ENCODE measurements around the gene CCNQ. TPM values are rescaled to one million over a fixed set of nuclear protein-coding genes. Genes with fewer than 3 reads are reported as not detected.

Gene CCNQ
- total RNA-seq, 1 donor from 2014 or later = 52.7 TPM

DNA sequence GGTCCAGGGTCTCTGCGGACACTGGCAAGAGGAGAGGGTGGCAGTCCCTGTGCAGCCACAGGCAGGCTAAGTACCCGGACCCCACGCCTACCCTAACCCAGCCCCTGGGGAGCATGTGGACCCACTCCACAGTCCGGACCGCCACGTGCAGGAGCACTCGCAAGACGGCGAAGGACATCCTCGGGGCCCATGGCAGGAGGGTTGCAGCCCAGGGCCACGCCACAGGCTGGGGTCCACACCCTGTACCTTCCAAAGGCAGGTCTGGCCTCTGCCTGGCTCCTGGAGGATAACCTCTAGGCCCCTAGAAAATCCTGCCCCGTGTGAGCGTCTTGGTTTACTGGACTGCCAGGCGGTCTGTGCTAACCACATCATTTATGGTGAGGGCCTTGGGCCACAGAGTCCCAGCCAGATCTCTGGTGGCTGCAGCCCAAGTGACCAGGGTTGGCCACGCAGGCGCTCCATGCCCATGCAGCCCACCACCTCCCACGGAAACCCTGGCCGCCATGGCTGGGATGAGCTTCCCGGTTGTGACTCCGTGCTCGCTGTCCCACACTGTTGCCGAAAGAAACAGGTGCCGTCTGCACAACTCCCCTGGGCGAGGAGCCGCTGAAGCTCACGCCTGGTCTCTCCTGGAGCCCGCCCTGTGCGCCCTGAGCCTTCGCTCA, 10.0 kb downstream of the CCNQ start:
- Histone ChIP-seq H3K27me3 (no peaks in the 10 kb centered on the region), H3K27ac (no peak overlapping the region), H3K36me3 (peaks cover 17 to 32% of the 10 kb centered on the region in 2 donors), H3K4me1 (no peaks in the 10 kb centered on the region), H3K4me3 (no peak overlapping the region), H3K9me3 (no peaks in the 10 kb centered on the region)
- no peak for DNase-seq (ENCODE audit: low spot score in 2 of 2)
- TF ChIP-seq, protein P1, sequence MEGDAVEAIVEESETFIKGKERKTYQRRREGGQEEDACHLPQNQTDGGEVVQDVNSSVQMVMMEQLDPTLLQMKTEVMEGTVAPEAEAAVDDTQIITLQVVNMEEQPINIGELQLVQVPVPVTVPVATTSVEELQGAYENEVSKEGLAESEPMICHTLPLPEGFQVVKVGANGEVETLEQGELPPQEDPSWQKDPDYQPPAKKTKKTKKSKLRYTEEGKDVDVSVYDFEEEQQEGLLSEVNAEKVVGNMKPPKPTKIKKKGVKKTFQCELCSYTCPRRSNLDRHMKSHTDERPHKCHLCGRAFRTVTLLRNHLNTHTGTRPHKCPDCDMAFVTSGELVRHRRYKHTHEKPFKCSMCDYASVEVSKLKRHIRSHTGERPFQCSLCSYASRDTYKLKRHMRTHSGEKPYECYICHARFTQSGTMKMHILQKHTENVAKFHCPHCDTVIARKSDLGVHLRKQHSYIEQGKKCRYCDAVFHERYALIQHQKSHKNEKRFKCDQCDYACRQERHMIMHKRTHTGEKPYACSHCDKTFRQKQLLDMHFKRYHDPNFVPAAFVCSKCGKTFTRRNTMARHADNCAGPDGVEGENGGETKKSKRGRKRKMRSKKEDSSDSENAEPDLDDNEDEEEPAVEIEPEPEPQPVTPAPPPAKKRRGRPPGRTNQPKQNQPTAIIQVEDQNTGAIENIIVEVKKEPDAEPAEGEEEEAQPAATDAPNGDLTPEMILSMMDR (IDR thresholded peaks at IDR 0.05) = no peak
- intact Hi-C loops (cut with DNase I) = no loop called here

DNA sequence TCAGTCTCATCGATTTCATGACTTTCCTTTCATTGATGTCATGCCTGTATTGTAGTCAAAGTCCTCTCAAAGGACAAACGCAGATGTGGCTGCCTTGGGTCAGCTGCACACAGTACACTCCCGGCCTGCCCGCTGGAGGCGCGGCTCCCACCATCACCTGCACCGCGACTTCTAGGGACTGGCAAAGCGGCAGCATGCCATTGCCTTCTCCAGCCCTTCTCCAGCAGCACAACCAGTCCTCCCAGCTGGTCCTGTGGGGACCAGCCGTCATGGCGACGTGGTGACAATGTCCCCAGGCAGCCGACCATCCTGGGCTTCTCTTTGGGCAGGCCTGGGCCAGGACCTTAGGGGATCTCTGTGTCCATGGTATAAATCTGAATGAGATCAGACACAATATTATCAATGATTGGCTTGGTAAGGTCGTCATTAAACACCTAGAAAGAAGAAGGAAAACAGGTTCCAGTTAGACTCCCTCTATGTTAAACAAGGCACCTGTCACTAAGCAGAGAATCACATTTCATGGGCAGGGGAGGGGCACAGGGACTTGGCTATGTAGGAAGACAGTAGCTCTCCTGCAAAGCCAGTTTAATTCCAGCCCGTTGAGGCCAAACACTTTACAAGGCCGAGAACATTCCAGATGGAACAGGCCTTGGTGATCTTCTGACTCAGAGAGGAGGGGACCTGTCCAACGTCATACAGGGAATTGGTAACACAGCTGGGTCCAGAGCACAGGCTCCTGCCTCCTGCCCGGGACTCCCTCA, 10.7 kb downstream of the CCNQ start:
- H3K27ac ChIP-seq = no peak overlapping the region
- TF ChIP-seq, protein P1 (IDR thresholded peaks at IDR 0.05) = no peak
- no peaks in the 10 kb centered on the region for H3K9me3 ChIP-seq
- H3K36me3 ChIP-seq = peaks cover 17 to 27% of the 10 kb centered on the region in 2 donors
- H3K4me3 ChIP-seq = no peak overlapping the region
- intact Hi-C loops (cut with DNase I) = no loop called here
- no peaks in the 10 kb centered on the region for H3K4me1 ChIP-seq
- H3K27me3 ChIP-seq = no peaks in the 10 kb centered on the region
- no peak for DNase-seq (ENCODE audit: low spot score in 2 of 2)

DNA sequence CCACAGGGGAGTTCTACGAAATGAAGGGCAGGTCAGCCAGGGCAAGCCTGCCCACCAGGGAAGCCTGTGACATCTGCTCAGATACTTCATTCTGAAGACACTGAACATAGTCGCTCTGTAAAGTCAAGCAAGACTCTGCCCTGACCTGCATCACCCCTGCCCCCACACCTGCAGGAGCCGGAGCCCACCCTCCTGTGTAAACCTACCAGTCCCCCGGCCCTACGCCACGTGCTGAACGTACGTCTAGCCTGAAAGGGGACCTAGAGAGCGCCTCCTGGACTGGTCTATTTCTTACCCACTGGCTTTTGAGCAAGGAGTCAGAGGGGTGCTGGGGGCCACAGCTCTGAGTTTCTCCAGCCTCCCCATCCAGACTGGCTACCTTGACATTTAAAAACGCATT, 11.6 kb downstream of the CCNQ start:
- no peaks in the 10 kb centered on the region for H3K9me3 ChIP-seq
- no peak for DNase-seq (ENCODE audit: low spot score in 2 of 2)
- peaks cover 13 to 26% of the 10 kb centered on the region in 2 donors for H3K36me3 ChIP-seq
- TF ChIP-seq, protein P1 (IDR thresholded peaks at IDR 0.05) = no peak
- no peak overlapping the region for H3K4me3 ChIP-seq
- H3K4me1 ChIP-seq = no peaks in the 10 kb centered on the region
- intact Hi-C loops (cut with DNase I) = no loop called here
- no peaks in the 10 kb centered on the region for H3K27me3 ChIP-seq
- no peak overlapping the region for H3K27ac ChIP-seq

DNA sequence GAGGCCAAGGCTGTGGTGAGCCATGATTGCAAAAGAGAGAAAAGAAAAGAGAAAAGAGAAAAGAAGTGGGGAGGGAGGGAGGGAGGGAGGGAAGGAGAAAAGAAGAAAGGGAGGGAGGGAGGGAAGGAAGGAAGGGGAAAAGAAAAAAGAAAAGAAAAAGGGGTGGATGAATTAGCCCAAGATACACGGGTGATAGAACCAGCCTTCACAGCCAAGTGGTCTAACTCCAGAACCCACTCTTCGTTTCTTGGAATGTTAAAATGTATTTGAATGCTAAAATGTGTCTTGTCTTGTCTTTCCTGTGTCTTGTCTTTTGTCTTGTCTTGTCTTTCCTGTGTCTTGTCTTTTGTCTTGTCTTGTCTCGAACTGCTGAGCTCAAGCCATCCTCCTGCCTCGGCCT, 13.1 kb downstream of the CCNQ start:
- Histone ChIP-seq H3K36me3 (peaks cover 13 to 21% of the 10 kb centered on the region in 2 donors), H3K4me1 (no peaks in the 10 kb centered on the region), H3K4me3 (no peak overlapping the region), H3K27me3 (no peaks in the 10 kb centered on the region), H3K9me3 (no peaks in the 10 kb centered on the region), H3K27ac (no peak overlapping the region)
- TF ChIP-seq, protein P1 (IDR thresholded peaks at IDR 0.05) = no peak
- DNase-seq (ENCODE audit: low spot score in 2 of 2) = no peak
- intact Hi-C loops (cut with DNase I) = no loop called here

DNA sequence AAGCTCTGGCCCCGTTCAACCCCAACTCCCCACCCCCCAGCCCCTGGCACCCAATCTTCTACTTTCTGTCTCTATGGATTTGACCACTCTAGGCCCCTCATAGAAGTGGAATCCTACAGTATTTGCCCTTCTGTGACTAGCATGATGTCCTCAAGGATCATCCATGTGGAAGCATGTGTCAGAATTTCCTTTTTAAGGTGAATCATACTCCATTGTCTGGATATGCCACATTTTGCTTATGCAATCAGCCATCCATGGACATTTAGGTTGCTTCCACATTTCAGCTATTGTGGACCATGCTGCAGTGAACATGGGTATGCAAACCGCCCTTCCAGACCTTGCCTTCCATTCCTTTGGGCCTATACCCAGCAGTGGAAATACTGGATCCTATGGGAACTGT, 15.5 kb downstream of the CCNQ start:
- no peak overlapping the region for H3K27ac ChIP-seq
- intact Hi-C loops (cut with DNase I) = no loop called here
- no peak overlapping the region for H3K4me3 ChIP-seq
- H3K36me3 ChIP-seq = peaks cover 4 to 11% of the 10 kb centered on the region in 2 donors
- no peaks in the 10 kb centered on the region for H3K4me1 ChIP-seq
- no peaks in the 10 kb centered on the region for H3K27me3 ChIP-seq
- DNase-seq (ENCODE audit: low spot score in 2 of 2) = no peak
- TF ChIP-seq, protein P1 (IDR thresholded peaks at IDR 0.05) = no peak
- no peaks in the 10 kb centered on the region for H3K9me3 ChIP-seq
